GM12878 (cell line): ENCODE data around the gene SEBOX.

Experiments
- CHD1 ChIP-seq: IDR thresholded peaks from 2 replicates; pipeline ENCODE4 v1.6.1; 2012; ENCODE audit warnings: low read depth, low read length, improper control_type of control experiment
- POLR2AphosphoS2 ChIP-seq: IDR thresholded peaks from 2 replicates; pipeline ENCODE4 v1.6.1; 2011; ENCODE audit warnings: low read depth, mild to moderate bottlenecking, low read length, improper control_type of control experiment, moderate library complexity
- POLR2AphosphoS5 ChIP-seq: IDR thresholded peaks from 2 replicates; pipeline ENCODE4 v1.6.1; 2011; ENCODE audit warnings: mild to moderate bottlenecking, low read length, inconsistent platforms
- RAD21 ChIP-seq: IDR thresholded peaks from 2 replicates; pipeline ENCODE4 v1.6.1; 2011; ENCODE audit warnings: mild to moderate bottlenecking, low read depth, low read length, moderate library complexity; ENCODE audit not compliant: insufficient read depth
- SREBF2 ChIP-seq: IDR thresholded peaks from 2 replicates; pipeline ENCODE4 v1.6.1; 2012; ENCODE audit warnings: mild to moderate bottlenecking, low read length
- STAT3 ChIP-seq: IDR thresholded peaks from 2 replicates; pipeline ENCODE4 v1.6.1; 2011; ENCODE audit warnings: low read depth, low read length, improper control_type of control experiment
- YY1 ChIP-seq: IDR thresholded peaks from 2 replicates; pipeline ENCODE4 v1.6.1; 2011; ENCODE audit warnings: low read depth, mild to moderate bottlenecking, low read length

DNA sequence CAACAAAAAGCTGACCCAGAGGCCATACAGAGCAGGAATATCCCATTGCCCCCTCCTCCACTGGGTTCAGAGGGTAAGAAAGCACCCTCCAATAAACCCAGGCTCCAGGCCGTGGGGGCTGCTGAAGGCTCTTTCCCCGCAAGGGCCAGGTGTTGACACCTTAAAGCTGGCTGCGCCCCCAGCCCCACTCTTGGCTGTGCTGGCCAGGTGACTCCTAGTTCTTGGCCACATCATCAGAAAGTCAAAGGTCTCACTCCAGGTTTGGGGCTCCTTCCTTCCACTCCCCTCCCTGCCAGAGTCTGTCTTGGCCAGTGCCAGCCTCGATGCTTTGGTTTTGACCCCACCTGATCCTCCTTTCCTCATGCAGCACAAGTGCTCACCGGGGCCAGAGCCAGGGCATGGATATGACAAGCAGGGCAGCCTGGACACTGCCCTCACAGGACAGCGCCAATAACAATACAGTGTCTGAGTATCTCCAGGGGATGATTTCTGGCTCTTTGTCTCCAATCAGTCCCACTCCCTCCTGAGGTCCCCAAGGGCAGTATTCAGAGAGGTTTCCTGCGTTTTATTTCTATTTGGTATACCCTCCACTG is 32.8 kb upstream of the SEBOX start:
- TF ChIP-seq POLR2AphosphoS5: no peak
- TF ChIP-seq YY1: no peak
- TF ChIP-seq RAD21: no peak
- TF ChIP-seq STAT3: no peak
- TF ChIP-seq POLR2AphosphoS2: no peak
- no peak for TF ChIP-seq CHD1
- TF ChIP-seq SREBF2: no peak
